ENCODE results near the gene STAT3. TPM values are rescaled to one million over a fixed set of nuclear protein-coding genes. Genes with fewer than 3 reads are reported as not detected.

Gene STAT3
- total and polyA plus RNA-seq, 2 of the 13 experiments (the other 11 are each of a cell fraction or from before 2014, with no cell fraction given) = 61.8 to 62.4 TPM

DNA sequence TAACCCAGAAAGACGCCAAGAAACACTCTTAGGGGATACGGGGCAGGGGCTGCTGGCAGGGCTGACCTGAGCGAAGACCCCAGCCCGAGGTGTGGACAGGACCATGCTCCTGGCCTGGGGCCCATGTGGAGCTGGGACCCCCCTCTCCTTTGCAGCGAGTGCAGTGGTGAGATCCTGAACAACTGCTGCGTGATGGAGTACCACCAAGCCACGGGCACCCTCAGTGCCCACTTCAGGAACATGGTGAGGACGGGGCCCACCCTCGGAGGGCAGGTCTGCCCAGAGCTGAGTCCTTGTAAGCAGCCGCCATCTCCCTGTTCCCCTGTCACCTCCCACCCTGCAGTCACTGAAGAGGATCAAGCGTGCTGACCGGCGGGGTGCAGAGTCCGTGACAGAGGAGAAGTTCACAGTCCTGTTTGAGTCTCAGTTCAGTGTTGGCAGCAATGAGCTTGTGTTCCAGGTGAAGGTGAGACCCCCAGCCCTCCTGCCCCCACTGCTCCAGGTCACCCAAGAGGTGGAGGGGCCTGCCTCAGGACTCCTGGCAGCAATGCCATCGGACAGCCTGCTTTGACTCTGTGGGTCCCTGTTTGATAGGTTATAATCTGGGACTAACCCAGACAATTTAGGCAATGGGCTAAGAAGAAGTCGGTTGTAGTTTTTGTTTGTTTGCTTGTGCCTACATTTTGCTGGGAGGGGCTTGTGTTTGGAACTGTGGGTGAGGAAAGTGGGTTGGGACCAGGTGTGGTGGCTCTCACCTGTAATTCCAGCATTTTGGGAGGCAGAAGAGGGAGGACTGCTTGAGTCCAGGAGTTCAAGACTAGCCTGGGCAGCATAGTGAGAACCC lies 83.8 kb downstream of the STAT3 start:
- ChIA-PET CTCF (ENCODE audit: low intra/inter-chr PET ratio, low total read pairs) (no interaction called here), POLR2A (interaction anchor here (0.8 to 1.5 kb wide), 4 partner anchors 15 to 119 kb away, joined by 3 to 5 read pairs (median 3); partner anchors contain the start of genes CAVIN1, STAT5A and STAT5B)
- H3K79me2 ChIP-seq (ENCODE audit: insufficient read depth, low read length) = no peaks in the 10 kb centered on the region
- peak; percentile 95 for FAIRE-seq
- no peaks in the 10 kb centered on the region for H3K36me3 ChIP-seq (replicated peaks in 1 of 2; ENCODE audit: control insufficient read depth in 1 of 2, insufficient read depth in 2 of 2, low read length in 2 of 2)
- peak; percentile 62 for DNase-seq (ENCODE audit: low spot score)
- no TSS peak for BruUV-seq (replicated peaks)
- peaks cover 49% of the 10 kb centered on the region for H3K4me1 ChIP-seq (ENCODE audit: insufficient read depth, low read length)
- peak overlapping the region; percentile 92 for H3K4me2 ChIP-seq (ENCODE audit: low read depth, low read length)
- intact Hi-C loops (cut with micrococcal nuclease; ENCODE audit: unreplicated experiment) = no loop called here
- 25% methylated on average over 11 of the region's 16 CpGs for WGBS (ENCODE audit: low lambda C conversion rate)
- peak overlapping the region; percentile 63 for H3K27ac ChIP-seq (ENCODE audit: extremely low read length, insufficient read depth, low read length)
- H4K20me1 ChIP-seq (ENCODE audit: insufficient read depth, low read length) = no peaks in the 10 kb centered on the region
- in situ Hi-C loops (cut with HindIII; ENCODE audit: extremely low pct_ligation_motif_present, low pct_unique_long_range_greater_than_20kb) = no loop called here
- H3K4me3 ChIP-seq (replicated peaks in 1 of 3; ENCODE audit: insufficient read depth in 1 of 3, low read depth in 2 of 3, low read length in 3 of 3) = peak overlapping the region; percentile 27 to 65 (median 30)
- H3K9ac ChIP-seq (ENCODE audit: insufficient read depth, low read depth, low read length) = peak overlapping the region; percentile 41
- H3K9me3 ChIP-seq (ENCODE audit: low read length) = no peaks in the 10 kb centered on the region
- no peaks in the 10 kb centered on the region for H3K27me3 ChIP-seq (ENCODE audit: control insufficient read depth in 1 of 2, insufficient read depth in 2 of 2, low read length in 2 of 2)
- peak; percentile 79 for ATAC-seq
- H2AFZ ChIP-seq (ENCODE audit: low read length) = peak overlapping the region; percentile 55
- TF ChIP-seq CBX5 (CRISPR knock-in tag; IDR thresholded peaks at IDR 0.05; ENCODE audit: borderline replicate concordance) (0 out of 2 replicates have a peak, but pooled peaks have one; percentile 12), ZNF891 (CRISPR knock-in tag; IDR thresholded peaks at IDR 0.05) (peak; percentile 12; the same call in 1 of the 2 replicates), ZNF251 (CRISPR knock-in tag; IDR thresholded peaks at IDR 0.05) (no peak), ZNF232 (CRISPR knock-in tag; IDR thresholded peaks at IDR 0.05; ENCODE audit: borderline replicate concordance) (peak; percentile 71; the same call in 1 of the 2 replicates), ZNF225 (CRISPR knock-in tag; IDR thresholded peaks at IDR 0.05) (peak; percentile 48; the same call in 1 of the 2 replicates), ZNF598 (CRISPR knock-in tag; IDR thresholded peaks at IDR 0.05; ENCODE audit: borderline replicate concordance) (peak; percentile 61; the same call in 1 of the 2 replicates), DRAP1 (CRISPR knock-in tag; IDR thresholded peaks at IDR 0.05) (peak; percentile 50; the same call in 1 of the 2 replicates), ZNF501 (CRISPR knock-in tag; IDR thresholded peaks at IDR 0.05) (peak; percentile 42; the same call in 1 of the 2 replicates), TBX2 (CRISPR knock-in tag; IDR thresholded peaks at IDR 0.05; ENCODE audit: borderline replicate concordance) (peak; percentile 52; the same call in 1 of the 2 replicates), TCF7 (IDR thresholded peaks at IDR 0.05; ENCODE audit: low read depth) (peak; percentile 24; the same call in 1 of the 2 replicates), ZSCAN21 (CRISPR knock-in tag; IDR thresholded peaks at IDR 0.05; ENCODE audit: borderline replicate concordance) (peak; percentile 64; the same call in 1 of the 2 replicates), TAF1 (CRISPR knock-in tag; IDR thresholded peaks at IDR 0.05) (0 out of 2 replicates have a peak, but pooled peaks have one; percentile 26), BRD4 (CRISPR knock-in tag; IDR thresholded peaks at IDR 0.05) (0 out of 2 replicates have a peak, but pooled peaks have one; percentile 59), ZKSCAN1 (IDR thresholded peaks at IDR 0.05; ENCODE audit: low read length) (no peak), ZNF430 (CRISPR knock-in tag; IDR thresholded peaks at IDR 0.05) (no peak), ARID5B (CRISPR knock-in tag; IDR thresholded peaks at IDR 0.05) (peak; percentile 38; the same call in 1 of the 2 replicates), SAP130 (CRISPR knock-in tag; IDR thresholded peaks at IDR 0.05; ENCODE audit: low read depth) (peak; percentile 74), RXRB (CRISPR knock-in tag; IDR thresholded peaks at IDR 0.05; ENCODE audit: borderline replicate concordance) (peak; percentile 56; the same call in 1 of the 2 replicates)
